Tibial nerve (tissue), 3 donors: ENCODE measurements around the gene GCK.

Experiments
- POLR2A ChIP-seq, 2 donors: fragments of 450-650 bp; IDR thresholded peaks; one replicate each; pipeline ENCODE4 v1.6.1; 2017; ENCODE audit warnings: antibody characterized with exemption in 2 of 2, mild to moderate bottlenecking in 2 of 2, moderate library complexity in 2 of 2
- TF ChIP-seq, protein P1 (sequence below), 5 experiments: fragments of 200-600 bp in 3 of 5; fragments of 450-650 bp in 2 of 5; sonication (generic) in 3 of 5; IDR thresholded peaks; one replicate each; pipeline ENCODE4 v1.5.1; 2016 to 2019; ENCODE audit warnings: antibody characterized with exemption in 5 of 5, mild to moderate bottlenecking in 3 of 5, moderate library complexity in 2 of 5

DNA sequence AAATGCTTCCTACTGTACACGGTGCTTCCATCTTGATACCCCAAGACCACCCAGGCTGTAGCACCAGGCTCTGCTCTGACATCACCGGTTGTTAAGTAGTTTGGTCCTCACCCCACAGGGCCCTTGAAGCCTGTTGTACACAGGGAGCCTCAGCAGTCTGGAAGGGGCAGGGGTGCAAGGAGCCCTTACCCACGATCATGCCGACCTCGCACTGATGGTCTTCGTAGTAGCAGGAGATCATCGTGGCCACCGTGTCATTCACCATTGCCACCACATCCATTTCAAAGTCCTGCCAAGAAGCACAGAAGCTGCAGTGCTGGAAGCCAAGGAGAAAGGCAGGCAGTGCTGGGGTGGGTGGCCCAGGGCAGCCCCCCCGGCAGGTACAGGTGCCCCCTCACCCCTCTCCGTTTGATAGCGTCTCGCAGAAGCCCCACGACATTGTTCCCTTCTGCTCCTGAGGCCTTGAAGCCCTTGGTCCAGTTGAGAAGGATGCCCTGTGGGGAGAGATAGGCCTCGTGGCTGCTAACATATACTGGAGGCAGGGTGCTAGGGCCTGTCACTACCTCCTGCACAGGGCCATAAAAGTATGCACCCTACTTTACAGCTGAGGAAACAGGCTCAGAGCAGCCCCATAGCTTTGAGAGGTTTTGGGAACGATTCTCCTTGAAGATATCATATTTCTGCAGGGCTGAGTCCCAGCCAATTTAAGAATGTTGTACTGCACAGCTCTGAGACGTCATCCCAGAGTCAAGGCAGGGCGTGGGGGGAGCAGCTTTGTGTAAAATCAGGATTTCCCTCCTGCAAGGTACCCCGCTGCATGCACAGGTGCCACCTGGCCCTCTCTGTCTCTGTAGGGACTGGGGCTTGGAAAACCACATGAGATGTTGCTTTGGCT, 39.4 kb downstream of the GCK start:
- TF ChIP-seq, protein P1, sequence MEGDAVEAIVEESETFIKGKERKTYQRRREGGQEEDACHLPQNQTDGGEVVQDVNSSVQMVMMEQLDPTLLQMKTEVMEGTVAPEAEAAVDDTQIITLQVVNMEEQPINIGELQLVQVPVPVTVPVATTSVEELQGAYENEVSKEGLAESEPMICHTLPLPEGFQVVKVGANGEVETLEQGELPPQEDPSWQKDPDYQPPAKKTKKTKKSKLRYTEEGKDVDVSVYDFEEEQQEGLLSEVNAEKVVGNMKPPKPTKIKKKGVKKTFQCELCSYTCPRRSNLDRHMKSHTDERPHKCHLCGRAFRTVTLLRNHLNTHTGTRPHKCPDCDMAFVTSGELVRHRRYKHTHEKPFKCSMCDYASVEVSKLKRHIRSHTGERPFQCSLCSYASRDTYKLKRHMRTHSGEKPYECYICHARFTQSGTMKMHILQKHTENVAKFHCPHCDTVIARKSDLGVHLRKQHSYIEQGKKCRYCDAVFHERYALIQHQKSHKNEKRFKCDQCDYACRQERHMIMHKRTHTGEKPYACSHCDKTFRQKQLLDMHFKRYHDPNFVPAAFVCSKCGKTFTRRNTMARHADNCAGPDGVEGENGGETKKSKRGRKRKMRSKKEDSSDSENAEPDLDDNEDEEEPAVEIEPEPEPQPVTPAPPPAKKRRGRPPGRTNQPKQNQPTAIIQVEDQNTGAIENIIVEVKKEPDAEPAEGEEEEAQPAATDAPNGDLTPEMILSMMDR (IDR thresholded peaks at IDR 0.05) = no peak
- TF ChIP-seq POLR2A (IDR thresholded peaks at IDR 0.05) = no peak
